NCI-H187 treated with DMSO at 0.1 percent for 48 hours (cell line): ENCODE results near the gene CYREN.
"Not testable (repeated sequence)": the region's sequence is repeated elsewhere in the genome, so short reads cannot be mapped to it uniquely, and the experiment has no call there.

Experiments
- DNase-seq: peaks from one replicate; lab custom pipeline; 2025; lab: John Stamatoyannopoulos, UW

Gene CYREN, protein sequence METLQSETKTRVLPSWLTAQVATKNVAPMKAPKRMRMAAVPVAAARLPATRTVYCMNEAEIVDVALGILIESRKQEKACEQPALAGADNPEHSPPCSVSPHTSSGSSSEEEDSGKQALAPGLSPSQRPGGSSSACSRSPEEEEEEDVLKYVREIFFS

DNA sequence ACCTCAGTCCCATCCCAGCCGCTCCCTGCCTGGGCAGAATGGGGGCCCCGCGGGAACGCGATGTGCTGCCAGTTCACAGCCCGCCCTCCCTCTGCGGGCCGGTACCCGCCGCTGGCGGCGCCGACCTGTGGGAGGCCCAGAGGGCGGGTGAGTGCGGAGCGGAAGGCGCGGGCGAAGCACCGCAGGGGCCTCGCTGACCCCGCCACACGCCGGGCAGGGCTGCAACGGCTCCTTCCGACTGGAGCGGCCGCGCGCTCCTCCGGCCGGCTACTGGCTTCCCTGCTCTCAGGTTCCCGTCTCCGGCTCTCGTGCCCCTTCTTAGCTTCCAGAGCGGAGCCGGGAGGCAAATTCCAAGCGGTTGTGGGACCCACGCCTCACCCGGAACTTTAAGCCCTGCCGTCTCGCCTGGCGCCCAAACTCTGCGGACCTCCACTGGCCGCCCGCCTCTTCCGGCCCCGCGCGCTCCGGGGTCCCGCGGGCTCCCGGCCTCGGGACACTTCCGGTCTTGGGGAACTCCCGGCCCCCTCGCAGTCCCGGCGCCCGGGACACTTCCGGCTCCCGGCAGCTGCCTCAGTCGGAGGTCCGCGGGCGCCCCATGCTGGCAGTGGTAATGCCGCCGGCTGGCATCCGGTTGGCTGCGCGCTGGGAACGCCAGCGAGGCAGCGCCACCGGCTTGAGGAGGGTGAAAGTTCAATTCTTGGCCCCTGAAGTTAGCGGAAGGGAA, at the start of gene CYREN:
CYREN (minus strand) TSS at position 434 of the 724 bp plus-strand sequence. CDS start 1,785 bp downstream, outside the sequence.
- peak; percentile 50 for DNase-seq

DNA sequence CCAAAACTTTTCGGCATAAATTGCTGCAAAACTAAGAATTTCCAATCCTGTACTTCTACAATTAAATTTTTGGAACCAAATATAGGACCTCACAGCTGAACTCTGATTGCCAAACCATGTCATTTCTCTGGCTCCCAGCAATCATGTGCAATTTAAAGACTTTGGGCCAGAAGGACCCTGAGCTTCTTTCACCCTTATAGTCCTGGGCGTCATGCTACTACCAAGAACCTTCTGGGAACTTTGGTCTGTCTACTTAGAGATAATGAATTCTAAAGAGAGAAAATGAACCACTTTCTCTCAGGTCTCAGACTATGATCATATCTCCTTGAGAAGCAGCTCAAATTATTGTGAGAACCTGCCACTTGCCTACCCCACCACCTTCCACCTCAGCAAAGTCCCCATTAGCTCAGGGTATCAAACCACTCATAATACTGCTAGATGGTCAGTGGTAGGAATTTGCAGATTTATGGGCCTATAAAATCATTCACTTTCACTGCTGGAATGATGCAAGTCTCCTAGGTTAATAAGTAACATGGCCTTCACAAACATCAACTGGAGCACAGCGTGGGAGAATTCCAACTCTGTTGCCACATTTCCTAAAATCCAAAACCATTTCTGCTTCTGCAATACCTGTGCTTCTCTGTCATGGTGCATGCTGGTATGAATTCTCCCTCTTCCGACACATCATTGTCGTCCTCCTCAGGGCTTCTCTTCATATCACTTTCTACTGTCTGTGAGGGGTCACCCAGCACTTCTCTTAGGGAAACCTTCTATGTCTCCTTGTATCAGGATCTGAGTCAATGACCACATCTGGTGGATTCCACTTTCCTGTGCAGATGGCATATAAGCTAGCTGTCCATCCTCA, 47.4 kb upstream of the CYREN start:
- DNase-seq, result no peak

DNA sequence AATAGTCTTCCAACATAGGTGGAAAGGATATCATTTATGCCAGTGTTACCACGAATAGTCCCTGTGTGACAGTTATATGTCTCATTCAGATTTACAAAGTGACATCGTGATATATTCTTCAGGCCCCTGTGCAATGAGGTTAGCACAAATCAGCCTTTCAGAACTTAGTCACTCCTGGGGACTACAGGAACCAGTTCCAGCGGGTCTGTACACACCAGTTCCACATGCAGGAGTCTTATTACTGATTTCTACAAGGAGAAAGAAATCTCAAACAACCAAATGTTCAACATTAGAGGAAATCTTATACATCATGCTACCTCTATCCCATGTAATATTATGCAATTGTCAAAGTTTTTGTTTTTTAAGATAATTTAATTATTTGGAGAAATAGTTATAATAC, 45.2 kb upstream of the CYREN start:
- no peak for DNase-seq

DNA sequence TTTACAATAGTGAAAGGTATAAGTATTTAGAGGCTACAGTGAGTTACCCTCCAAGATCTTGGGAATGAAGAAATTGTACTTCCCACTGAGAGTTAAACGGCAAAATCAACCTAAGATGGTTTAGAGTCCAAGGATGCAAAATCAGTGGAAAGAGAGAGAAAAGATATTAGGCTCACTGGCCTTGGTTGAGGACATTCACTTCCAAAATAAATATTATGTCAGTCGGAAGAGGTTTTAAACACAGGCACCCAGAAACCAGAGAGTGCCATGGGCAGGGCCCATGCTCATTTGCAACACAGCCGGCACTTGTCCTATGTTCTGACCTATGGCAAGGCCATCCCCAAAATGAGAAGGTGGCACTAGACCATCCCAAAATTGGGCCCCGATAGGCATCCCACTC, 44.7 kb upstream of the CYREN start:
- no peak for DNase-seq

DNA sequence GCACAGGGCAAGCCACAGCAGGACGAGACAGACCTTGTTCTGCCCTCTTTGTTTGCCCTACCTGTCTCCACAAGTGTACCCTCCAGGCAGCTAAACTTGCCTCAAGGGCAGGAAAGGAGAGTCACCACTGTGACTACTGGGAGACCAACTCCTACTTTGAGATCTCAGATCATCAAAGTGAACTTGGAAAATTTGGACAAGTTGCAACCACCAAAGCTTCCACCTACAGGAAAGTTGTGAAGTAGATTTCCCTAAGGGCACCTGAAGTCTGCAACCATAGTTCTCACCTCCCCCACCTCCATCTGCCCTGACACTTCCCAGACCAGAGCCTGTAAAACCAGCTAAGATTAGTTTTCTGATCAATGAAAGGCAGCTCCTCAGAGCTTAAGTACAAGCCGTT, 43.3 kb upstream of the CYREN start:
- DNase-seq, result no peak

DNA sequence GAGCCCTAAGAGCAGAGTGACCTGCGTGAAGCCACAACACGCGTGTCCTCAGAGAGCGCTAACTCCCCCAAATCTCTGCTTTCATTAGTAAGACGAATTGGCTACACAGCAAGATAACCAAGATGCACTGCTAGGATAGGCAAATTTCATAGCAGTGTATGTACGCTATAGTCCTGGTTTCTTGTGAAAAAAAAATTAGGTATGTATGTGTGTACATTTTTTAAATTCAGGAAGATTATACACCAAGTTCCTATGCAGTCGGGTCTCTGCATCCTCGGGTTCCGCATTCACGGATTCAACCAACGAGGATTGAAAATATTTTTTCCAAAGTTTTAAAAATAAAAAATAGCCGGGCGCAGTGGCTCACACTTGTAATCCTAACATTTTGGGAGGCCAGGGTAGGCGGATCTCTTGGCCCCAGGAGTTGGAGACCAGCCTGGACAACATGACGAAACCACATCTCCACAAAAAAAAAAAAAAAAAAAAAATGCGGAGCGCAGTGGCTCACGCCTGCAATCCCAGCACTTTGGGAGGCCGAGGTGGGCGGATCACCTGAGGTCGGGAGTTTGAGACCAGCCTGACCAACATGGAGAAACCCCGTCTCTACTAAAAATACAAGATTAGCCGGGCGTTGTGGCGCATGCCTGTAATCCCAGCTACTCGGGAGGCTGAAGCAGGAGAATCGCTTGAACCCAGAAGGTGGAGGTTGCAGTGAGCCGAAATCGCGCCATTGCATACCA, 41.6 kb upstream of the CYREN start:
- DNase-seq, result not testable (repeated sequence)

DNA sequence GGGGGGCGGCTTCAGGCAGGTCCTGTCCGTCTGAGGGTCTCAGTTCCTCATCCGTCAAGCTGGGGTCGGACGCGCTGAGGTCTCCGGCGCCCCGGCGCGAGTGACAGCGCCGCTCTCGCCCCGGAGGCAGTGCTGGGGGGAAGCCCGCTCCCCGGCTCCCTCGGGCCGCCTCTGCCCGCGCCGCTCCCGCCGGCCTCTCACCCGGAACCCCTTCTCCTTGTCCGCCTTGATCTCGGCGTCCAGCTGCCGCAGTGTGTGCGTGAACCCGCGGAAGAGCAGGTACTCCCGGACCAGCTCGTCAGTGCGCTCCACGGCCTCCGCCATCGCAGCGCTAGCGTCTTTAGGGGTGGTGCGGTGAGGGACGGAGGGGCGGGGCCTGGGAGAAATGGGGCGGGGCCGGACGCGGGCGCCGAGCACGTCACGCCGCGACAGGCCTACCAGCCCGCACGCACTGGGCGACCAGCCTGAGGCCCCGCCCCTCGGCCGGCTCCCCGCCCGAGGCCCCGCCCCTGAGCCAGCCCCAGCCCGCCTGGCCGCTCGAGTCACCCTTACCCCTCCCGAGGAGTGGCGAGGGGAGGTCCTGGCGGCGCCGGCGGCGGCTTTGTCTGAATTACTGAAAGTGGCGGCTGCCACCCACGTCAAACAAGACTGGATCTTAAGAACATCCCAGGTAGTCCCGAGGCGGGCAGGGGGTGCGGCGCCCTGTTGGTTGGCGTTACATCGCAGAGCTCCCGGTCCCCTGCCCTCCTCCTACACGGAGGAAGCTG, 40.9 kb upstream of the CYREN start, which contains the start of gene WDR91:
WDR91 (minus strand) TSS at position 348 of the 767 bp plus-strand sequence; CDS start at position 324, 24 bp downstream.
- peak; percentile 42 for DNase-seq

DNA sequence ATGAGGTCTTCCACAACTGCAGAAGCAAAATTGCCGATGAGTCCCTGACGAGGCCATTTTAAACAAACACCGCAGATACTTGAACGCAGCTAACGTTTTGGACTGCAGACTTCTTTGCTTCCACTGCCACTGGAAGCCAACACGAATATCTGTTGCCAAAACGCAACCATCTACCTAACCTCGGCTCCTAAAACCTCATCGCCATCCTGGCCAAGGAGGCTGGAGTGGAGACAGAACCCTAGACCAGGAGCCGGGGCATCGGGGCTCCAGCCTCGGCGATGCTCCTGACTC, 40.3 kb upstream of the CYREN start:
- DNase-seq, result no peak

DNA sequence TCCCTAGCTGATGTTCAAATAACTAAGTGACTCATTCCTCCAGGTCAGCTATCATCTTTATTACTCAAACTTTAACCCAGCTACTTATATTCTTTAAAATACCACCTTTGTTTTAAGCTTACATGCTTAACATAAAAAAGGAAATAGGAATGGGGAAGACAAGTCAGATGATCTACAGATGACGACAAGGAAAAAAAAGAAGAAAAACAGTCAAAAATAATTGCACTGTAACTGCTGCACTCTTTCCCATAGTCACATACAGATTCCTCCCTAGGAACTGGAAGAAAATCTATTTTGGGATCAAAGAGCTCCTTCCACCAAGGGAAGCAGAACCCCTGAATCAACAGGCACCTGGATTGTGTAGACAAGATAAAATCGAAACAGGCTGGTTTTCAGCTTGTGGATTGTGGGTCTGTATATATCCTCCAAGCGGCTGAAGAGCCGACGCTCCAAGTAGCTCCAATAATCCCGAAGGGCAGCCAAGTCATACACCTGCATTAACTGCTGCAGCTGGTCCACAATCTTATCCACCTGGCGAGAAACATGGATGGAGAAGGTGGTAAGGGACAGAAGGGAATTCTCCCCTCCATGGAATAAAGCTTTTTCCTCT, 38.8 kb upstream of the CYREN start:
- no peak for DNase-seq

DNA sequence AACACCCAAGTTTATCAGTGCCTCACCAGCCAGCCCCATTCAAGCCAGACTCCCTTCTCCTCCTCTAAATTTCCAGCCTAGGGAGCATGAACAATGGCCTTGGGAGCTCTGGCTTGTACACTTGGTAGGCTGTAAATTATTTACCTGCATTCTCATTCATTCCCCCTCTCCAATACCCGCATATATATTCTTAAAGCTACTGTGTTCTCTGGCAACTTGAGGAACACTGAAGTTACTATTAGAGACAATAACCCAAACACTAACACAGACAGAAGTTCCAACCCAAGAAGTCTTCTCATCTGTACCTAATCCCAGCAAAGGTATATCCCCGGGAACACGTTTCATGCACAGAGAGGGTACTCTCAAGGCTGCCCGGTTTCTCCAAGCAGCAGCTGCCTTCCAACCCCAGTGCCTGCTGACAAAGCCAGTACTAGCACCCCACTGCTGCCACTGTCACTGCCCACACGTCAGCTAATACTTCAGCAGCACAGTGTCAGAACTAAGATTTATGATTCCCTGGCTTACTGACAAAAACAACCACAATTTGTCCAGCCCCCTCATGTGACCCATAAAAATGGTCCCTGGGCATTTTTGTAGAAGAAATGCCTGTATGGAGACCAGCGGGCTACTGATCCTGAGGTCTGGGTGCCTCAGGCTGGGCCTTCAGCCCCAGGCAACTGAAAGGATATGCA, 37.7 kb upstream of the CYREN start:
- DNase-seq, result no peak

DNA sequence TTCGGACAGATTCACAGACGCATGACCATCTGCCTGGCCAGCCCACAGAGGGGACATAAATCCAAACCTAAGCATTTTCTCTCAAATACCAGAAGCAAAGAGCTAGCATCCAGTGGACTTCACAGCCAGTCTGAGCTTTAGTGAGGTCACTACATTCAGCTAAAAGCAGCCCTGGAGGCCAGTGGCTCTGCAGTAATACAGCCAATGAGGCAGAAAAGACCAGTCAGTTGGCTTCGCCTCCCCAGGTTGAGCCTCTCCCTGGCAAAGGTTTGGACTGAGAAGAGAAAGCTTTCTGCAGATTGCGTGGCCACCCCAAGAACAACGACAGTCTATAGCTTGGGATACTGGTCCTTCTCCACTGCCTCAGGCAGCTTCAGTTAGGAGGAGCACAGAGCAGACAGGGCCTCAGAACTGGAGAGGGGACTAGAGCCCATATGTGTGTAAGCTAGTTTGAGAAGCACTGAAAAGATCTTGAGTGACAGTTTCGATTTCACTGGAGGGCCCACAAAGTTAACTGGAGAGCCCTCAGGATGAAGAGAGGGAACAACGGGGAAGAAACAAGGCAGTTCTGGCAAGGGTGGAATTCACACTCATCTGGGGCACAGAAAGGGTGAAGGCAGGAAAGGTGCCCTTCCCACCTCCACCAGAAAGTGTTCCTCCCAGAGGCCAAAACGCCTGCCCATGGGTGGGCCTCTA, 37.0 kb upstream of the CYREN start:
- DNase-seq, result no peak

DNA sequence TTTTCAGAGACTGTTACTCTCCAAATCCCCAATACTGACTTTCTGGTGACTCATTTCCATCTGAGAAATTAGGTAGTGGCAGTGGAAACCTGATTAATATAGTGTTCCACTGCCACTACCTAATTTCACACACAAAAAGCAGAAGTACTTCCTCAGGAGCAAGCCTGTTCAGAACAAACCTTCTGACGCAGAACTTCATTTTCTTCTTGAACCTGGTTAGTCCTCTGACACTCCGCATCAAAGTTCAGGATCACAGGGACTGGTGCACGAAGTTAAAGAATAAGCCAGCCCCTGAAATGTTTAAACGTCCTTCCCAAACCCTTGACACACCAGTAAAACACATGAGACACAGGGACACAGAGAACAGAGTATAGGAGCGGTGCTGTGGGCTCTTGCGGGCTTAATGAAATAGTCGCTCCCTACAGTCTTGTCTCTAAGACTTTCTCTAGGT, 36.5 kb upstream of the CYREN start:
- DNase-seq, result no peak

DNA sequence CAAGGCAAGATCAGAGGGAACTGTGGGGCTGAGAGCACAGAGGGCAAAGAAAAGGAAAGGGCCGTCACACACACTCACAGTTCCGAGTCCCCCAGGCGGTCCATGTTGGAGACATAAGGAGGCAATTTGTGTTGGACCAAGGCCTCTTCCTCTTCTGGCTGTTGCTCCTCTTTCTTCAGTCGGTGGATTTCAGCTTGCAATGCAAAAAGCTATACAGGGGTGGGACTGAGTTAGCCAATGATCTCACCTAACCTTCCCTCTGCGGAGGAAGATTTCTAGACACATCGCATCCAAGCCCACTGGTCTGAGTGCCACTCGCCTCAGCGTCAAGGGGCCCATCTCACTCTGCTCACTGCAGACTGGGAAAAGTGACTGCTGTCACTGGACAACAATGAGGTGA, 35.3 kb upstream of the CYREN start:
- no peak for DNase-seq

DNA sequence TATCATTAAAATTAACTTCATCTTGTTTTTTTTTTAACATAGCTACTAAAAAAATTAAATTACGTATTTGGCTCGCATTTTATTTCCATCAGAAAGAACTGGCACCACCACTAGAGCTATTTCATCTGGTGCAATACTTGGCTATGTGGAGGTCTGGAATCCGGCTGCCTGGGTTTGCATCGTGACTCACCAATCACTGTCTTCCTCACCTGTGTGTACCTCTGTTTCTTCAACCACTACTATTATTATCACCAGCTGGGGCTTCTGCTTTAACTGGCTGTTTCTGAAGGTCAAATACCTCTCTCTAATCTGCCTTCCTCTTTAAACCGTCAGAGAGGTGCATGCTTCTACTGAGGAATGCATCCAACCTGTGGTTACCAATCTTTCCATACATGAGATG, 34.4 kb upstream of the CYREN start:
- no peak for DNase-seq

DNA sequence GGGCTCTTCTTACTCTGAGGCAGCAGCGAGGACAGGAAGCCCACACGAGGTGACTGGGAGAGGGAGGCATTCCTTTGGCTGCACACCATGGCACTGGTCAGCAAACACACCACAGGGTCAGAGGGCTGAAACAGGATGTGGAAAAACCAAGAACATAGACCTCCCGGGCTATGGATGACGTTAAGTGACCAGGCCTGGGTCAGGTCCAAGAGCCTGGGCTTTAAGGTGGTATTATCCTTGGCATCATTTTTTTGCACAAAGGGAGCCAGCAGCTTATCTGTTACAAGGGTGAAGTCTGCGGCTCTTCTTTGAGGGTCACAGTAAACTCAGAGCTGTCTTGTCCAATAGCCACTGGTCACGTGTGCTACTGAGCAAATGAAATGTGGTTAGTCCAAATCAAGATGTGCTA, 33.8 kb upstream of the CYREN start:
- no peak for DNase-seq

DNA sequence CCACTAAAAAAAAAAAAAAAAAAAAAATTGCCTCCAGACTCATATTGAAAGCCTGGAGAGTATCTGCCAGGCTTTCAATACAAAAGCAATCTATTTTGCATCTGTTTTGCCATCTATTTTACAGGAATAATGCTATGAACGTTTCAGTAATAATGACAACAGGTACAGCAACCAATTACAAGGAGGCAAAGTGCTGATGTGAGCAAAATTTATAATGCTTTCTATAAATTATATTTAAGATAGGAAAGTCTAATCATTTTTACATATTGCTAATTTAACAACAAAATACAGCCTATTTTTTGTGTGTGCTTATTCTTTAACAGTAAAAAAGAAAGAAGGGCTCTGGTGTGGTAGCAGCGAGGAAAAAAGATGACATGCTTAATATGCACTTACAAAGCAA, 30.8 kb upstream of the CYREN start:
- DNase-seq, result no peak

DNA sequence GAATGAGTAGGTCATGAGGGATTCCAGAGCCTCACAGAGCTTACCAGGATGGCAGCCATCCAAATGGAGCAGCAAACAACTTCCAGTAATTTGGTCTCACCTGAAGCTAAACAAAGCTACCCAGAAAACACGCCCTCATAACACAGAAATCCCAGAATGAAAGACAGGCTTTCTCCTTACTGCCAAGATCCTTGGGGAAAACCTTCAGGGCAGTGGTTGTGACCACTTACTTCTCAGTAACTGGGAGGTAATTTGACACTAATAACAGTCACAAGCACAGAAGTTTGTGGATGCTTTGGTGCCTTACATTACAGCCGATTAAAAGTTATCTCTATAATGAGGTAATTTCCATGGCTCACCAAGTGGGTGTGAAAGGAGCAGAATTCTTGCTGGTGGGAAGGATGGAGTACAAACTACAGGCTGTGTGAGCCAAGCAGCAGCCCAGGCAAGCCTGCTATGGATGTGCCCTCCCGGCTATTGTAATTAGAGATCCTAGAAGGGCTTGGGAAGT, 30.4 kb upstream of the CYREN start:
- no peak for DNase-seq

DNA sequence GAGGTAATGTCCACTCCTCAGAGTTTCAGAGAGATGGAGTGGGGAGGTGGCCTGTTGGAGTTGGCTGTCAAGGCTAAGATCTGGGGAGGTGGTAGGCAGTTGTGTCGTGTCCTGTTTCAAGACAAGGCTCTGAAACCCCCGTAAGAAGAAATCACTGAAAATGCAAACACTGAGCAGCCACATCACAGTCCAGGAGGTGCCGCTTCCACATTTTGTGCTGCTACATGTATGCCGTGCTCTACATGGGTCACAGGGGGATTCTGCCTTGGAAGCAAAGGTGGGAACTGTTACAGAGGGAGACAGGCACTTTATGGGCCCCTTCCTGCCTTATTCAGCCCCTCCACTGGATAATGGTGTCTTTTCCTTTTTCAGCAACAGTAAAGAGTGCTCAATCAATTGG, 28.9 kb upstream of the CYREN start:
- DNase-seq, result no peak

DNA sequence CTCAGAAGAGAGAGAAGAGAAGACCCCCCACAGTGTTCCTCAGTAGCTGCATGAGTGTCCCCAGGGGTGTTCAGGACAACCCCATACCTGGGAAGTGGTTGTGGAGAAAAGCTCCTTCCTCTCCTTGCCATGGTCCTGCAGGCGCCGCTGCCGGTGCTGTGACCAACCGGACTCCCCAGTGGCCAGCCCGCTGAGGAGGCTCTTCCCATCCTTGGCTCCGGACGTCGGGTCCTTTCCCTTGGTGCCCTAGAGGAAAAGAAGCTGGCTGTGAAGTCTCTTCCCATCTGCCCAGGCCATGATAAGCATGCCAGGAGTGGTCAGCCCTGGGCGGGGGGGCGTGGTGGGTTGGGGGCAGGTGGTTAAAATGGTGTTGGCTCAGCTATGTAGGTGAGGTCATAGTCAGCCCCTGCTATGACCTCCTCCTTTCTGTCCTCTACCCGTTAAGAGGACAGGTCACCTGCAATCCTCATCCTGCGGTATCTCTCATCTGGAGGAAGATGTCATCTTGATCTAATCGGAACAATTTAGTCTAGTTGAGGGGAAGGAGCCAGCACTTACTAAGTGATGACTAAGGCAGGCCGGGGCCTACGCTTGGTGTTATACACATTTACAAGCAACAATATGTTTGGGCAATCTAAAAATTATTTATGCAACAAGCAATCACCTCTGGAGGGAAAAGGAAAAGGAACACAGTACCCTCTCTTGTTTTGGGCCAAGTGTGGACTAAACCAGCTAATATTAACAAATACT, 27.6 kb upstream of the CYREN start:
- no peak for DNase-seq
